ENCODE data around the gene RGS9. TPM values are rescaled to one million over a fixed set of nuclear protein-coding genes. Genes with fewer than 3 reads are reported as not detected.

Gene RGS9
- total RNA-seq, 1 donor from 2014 or later = 6.5 TPM

DNA sequence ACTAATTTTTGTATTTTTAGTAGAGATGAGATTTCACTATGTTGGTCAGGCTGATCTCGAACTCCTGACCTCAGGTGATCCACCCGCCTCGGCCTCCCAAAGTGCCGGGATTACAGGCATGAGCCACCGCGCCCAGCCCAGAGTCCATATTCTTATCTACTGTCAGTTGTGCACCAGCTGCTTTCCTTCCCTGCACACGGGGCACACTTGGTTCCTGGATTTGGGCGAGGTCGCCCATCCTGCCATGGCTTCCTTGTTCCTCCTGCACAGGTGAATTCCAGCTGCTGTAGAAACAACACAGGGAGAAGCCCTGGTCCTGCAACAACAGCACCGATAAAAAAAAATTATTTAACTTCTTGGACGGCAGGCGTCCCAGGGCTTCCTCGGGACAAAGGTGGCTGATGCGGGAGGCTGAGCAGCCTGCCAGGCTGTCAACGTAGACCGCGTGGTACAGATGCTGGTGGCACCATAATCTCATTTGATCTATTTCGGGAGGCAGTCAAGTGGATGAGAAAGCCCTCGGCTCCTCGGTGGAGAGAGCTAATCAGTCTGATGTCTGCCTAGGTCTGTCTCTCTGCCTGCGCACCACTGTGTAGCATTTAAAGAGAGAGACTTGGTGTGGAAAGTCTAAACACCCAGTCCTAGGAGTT, 19.1 kb downstream of the RGS9 start:
- no peak overlapping the region for H3K4me3 Mint-ChIP-seq (ENCODE audit: unreplicated experiment)
- TF ChIP-seq, protein P1, sequence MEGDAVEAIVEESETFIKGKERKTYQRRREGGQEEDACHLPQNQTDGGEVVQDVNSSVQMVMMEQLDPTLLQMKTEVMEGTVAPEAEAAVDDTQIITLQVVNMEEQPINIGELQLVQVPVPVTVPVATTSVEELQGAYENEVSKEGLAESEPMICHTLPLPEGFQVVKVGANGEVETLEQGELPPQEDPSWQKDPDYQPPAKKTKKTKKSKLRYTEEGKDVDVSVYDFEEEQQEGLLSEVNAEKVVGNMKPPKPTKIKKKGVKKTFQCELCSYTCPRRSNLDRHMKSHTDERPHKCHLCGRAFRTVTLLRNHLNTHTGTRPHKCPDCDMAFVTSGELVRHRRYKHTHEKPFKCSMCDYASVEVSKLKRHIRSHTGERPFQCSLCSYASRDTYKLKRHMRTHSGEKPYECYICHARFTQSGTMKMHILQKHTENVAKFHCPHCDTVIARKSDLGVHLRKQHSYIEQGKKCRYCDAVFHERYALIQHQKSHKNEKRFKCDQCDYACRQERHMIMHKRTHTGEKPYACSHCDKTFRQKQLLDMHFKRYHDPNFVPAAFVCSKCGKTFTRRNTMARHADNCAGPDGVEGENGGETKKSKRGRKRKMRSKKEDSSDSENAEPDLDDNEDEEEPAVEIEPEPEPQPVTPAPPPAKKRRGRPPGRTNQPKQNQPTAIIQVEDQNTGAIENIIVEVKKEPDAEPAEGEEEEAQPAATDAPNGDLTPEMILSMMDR (IDR thresholded peaks at IDR 0.05) = no peak
- no peaks in the 10 kb centered on the region for H3K9me3 Mint-ChIP-seq (ENCODE audit: unreplicated experiment)
- H3K36me3 Mint-ChIP-seq (ENCODE audit: unreplicated experiment) = peaks cover 2% of the 10 kb centered on the region
- DNase-seq (ENCODE audit: extremely low spot score, unreplicated experiment) = no peak
- no peak overlapping the region for H3K27ac Mint-ChIP-seq (ENCODE audit: unreplicated experiment)
- no peaks in the 10 kb centered on the region for H3K27me3 Mint-ChIP-seq (ENCODE audit: unreplicated experiment)
- peaks cover 7% of the 10 kb centered on the region for H3K4me1 Mint-ChIP-seq (ENCODE audit: unreplicated experiment)

DNA sequence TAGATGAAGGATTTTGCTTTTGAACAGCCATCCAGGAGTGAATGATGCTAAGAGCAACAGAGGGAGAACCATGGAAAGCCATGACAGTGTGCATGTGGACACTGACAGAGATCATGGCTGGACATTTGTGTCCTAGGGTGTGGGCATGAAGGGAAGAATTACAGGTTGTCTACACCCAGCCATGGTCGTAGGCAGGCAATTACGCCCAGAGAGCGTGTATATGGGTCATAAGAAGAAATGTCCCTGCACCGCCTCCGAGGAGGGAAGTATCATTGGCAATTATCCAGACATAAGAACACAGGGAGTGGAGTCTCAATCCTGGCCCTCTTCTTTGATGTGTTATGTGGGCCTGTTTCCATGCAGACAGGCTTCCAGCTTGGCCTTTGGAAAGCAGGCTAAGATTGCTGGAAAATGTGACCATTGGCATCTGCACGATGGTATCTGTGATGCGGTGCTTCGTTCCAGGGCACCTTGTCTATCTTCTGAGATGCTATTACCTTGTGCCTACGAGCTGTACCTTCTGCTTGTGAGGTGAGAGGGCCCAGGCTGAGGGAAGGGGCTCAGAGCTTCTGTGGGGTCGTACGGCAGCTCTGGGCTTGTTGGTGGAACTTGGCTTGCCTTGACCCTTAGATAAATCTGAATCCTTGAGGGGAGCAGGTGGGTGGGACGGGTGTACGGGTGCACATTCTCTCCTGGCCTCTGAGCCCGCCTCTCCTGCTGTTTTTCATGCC, 19.8 kb downstream of the RGS9 start:
- H3K27ac Mint-ChIP-seq (ENCODE audit: unreplicated experiment) = no peak overlapping the region
- H3K9me3 Mint-ChIP-seq (ENCODE audit: unreplicated experiment) = no peaks in the 10 kb centered on the region
- peaks cover 2% of the 10 kb centered on the region for H3K36me3 Mint-ChIP-seq (ENCODE audit: unreplicated experiment)
- H3K4me3 Mint-ChIP-seq (ENCODE audit: unreplicated experiment) = no peak overlapping the region
- peaks cover 7% of the 10 kb centered on the region for H3K4me1 Mint-ChIP-seq (ENCODE audit: unreplicated experiment)
- DNase-seq (ENCODE audit: extremely low spot score, unreplicated experiment) = no peak
- TF ChIP-seq, protein P1 (IDR thresholded peaks at IDR 0.05) = no peak
- H3K27me3 Mint-ChIP-seq (ENCODE audit: unreplicated experiment) = no peaks in the 10 kb centered on the region

DNA sequence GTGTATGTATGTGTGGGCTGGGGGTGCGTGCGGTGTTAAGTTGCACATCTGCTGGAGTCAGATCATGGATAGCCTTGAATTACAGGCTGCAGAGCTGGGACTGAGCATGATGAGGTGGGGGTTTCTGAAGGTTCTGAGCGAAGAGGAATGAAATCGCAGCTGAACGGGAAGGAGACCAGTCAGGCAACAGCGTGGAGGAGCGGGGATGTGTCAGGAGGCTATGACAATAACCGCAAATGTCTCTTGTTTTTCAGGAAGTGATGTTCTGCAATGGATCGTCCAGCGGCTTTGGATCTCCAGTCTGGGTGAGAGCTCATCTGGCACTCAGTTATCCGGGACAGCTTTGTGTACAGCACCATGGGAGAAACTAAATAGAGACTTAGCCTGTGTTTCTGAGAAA, 20.9 kb downstream of the RGS9 start:
- peaks cover 3% of the 10 kb centered on the region for H3K4me1 Mint-ChIP-seq (ENCODE audit: unreplicated experiment)
- peaks cover 2% of the 10 kb centered on the region for H3K36me3 Mint-ChIP-seq (ENCODE audit: unreplicated experiment)
- no peak for DNase-seq (ENCODE audit: extremely low spot score, unreplicated experiment)
- TF ChIP-seq, protein P1 (IDR thresholded peaks at IDR 0.05) = no peak
- no peaks in the 10 kb centered on the region for H3K27me3 Mint-ChIP-seq (ENCODE audit: unreplicated experiment)
- H3K9me3 Mint-ChIP-seq (ENCODE audit: unreplicated experiment) = no peaks in the 10 kb centered on the region
- H3K4me3 Mint-ChIP-seq (ENCODE audit: unreplicated experiment) = no peak overlapping the region
- no peak overlapping the region for H3K27ac Mint-ChIP-seq (ENCODE audit: unreplicated experiment)

DNA sequence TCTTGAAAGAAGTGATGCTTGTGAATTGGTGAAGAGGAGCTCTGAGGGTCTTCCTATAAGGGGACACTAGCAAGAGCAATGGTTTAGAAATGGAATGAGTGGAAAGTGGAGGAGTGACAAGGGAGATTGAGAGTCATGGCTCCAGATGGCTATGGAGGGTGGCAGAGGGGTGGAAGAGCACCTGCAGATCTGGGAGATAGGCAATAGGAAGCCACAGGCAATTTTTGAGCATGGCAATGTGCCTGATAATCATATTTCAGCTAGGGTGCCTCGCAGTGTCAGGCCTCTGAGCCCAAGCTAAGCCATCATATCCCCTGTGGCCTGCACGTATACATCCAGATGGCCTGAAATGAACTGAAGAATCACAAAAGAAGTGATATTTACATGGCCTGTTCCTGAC, 21.5 kb downstream of the RGS9 start:
- Mint-ChIP-seq H3K36me3 (ENCODE audit: unreplicated experiment) (peaks cover 4% of the 10 kb centered on the region), H3K27ac (ENCODE audit: unreplicated experiment) (no peak overlapping the region), H3K27me3 (ENCODE audit: unreplicated experiment) (no peaks in the 10 kb centered on the region), H3K4me1 (ENCODE audit: unreplicated experiment) (peaks cover 2% of the 10 kb centered on the region), H3K9me3 (ENCODE audit: unreplicated experiment) (no peaks in the 10 kb centered on the region), H3K4me3 (ENCODE audit: unreplicated experiment) (no peak overlapping the region)
- no peak for DNase-seq (ENCODE audit: extremely low spot score, unreplicated experiment)
- TF ChIP-seq, protein P1 (IDR thresholded peaks at IDR 0.05) = no peak

DNA sequence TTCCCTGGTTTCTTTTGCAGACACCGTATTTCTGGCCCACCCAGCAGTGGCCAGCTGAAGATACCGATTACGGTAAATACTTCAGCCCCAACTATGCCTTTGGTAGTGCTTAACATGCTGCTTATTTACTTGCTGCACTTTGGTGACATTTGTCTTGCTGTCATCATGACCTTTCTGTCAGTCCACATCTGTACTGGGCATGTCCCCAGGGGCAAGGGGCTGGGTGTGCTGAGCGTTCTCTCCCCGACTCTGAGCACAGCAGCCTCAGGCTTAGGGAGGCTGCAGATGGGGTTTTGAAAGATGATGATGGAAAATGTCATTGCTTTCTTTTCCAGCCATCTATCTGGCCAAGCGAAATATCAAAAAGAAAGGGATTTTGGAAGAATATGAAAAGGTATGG, 23.3 kb downstream of the RGS9 start:
- H3K27me3 Mint-ChIP-seq (ENCODE audit: unreplicated experiment) = no peaks in the 10 kb centered on the region
- no peak overlapping the region for H3K27ac Mint-ChIP-seq (ENCODE audit: unreplicated experiment)
- peaks cover 2% of the 10 kb centered on the region for H3K36me3 Mint-ChIP-seq (ENCODE audit: unreplicated experiment)
- H3K9me3 Mint-ChIP-seq (ENCODE audit: unreplicated experiment) = no peaks in the 10 kb centered on the region
- no peak overlapping the region for H3K4me3 Mint-ChIP-seq (ENCODE audit: unreplicated experiment)
- TF ChIP-seq, protein P1 (IDR thresholded peaks at IDR 0.05) = no peak
- DNase-seq (ENCODE audit: extremely low spot score, unreplicated experiment) = no peak
- H3K4me1 Mint-ChIP-seq (ENCODE audit: unreplicated experiment) = no peaks in the 10 kb centered on the region

Measured in osteocyte (in vitro differentiated cells).